ENCODE data around the gene UBD.

The UBD gene

GRCh38 chr6:29554764-29555163 lies 4.8 kb downstream of the UBD start:
- Histone ChIP-seq H3K27ac (replicated peaks) (no peak overlapping the region), H3K4me3 (replicated peaks; ENCODE audit: insufficient read depth, low read length) (no peak overlapping the region), H3K27me3 (ENCODE audit: insufficient read depth, poor library complexity, severe bottlenecking) (peaks cover 29% of the 10 kb centered on the region)
- no peak for DNase-seq (ENCODE audit: low read depth in 1 of 2, low spot score in 1 of 2)
- TF ChIP-seq GABPA (IDR thresholded peaks at IDR 0.05; ENCODE audit: low read depth) (no peak), REST (IDR thresholded peaks at IDR 0.05; ENCODE audit: insufficient replicate concordance, low read depth) (no peak), POLR2AphosphoS5 (IDR thresholded peaks at IDR 0.05; ENCODE audit: low read depth) (no peak), CTCF (IDR thresholded peaks at IDR 0.05; ENCODE audit: insufficient read depth, low read length) (no peak), SPI1 (IDR thresholded peaks at IDR 0.05; ENCODE audit: borderline replicate concordance, low read depth) (no peak)

- peak in 1 of 2 experiments; percentile 3 for DNase-seq (ENCODE audit: low read depth in 1 of 2, low spot score in 1 of 2)
- no peak overlapping the region for H3K27ac ChIP-seq (replicated peaks)
- TF ChIP-seq GABPA (IDR thresholded peaks at IDR 0.05; ENCODE audit: low read depth) (no peak), SPI1 (IDR thresholded peaks at IDR 0.05; ENCODE audit: borderline replicate concordance, low read depth) (no peak)
- H3K27me3 ChIP-seq (ENCODE audit: insufficient read depth, poor library complexity, severe bottlenecking), result peaks cover 29% of the 10 kb centered on the region
- no peak overlapping the region for H3K4me3 ChIP-seq (replicated peaks; ENCODE audit: insufficient read depth, low read length)
Measured at GRCh38 chr6:29553268-29554057, 6.1 kb downstream of the UBD start.

- Histone ChIP-seq H3K4me3 (replicated peaks; ENCODE audit: insufficient read depth, low read length) (no peak overlapping the region), H3K27me3 (ENCODE audit: insufficient read depth, poor library complexity, severe bottlenecking) (peaks cover 29% of the 10 kb centered on the region), H3K27ac (replicated peaks) (no peak overlapping the region)
- TF ChIP-seq GABPA (IDR thresholded peaks at IDR 0.05; ENCODE audit: low read depth) (no peak), SPI1 (IDR thresholded peaks at IDR 0.05; ENCODE audit: borderline replicate concordance, low read depth) (no peak), POLR2AphosphoS5 (IDR thresholded peaks at IDR 0.05; ENCODE audit: low read depth) (no peak), CTCF (IDR thresholded peaks at IDR 0.05; ENCODE audit: insufficient read depth, low read length) (no peak), REST (IDR thresholded peaks at IDR 0.05; ENCODE audit: insufficient replicate concordance, low read depth) (no peak)
- peak in 1 of 2 experiments; percentile 9 for DNase-seq (ENCODE audit: low read depth in 1 of 2, low spot score in 1 of 2)
Measured at GRCh38 chr6:29552512-29553051, 7.0 kb downstream of the UBD start.

- TF ChIP-seq SPI1 (IDR thresholded peaks at IDR 0.05; ENCODE audit: borderline replicate concordance, low read depth) (no peak), CTCF (IDR thresholded peaks at IDR 0.05; ENCODE audit: insufficient read depth, low read length) (no peak), REST (IDR thresholded peaks at IDR 0.05; ENCODE audit: insufficient replicate concordance, low read depth) (no peak), POLR2AphosphoS5 (IDR thresholded peaks at IDR 0.05; ENCODE audit: low read depth) (no peak), GABPA (IDR thresholded peaks at IDR 0.05; ENCODE audit: low read depth) (no peak)
- Histone ChIP-seq H3K4me3 (replicated peaks; ENCODE audit: insufficient read depth, low read length) (no peak overlapping the region), H3K27me3 (ENCODE audit: insufficient read depth, poor library complexity, severe bottlenecking) (peaks cover under 1% of the 10 kb centered on the region), H3K27ac (replicated peaks) (no peak overlapping the region)
- no peak for DNase-seq (ENCODE audit: low read depth in 1 of 2, low spot score in 1 of 2)
Measured at GRCh38 chr6:29547573-29547972, 12.0 kb downstream of the UBD start.
